Measurements from ENCODE around the gene MYADML2.

MYADML2 gene

GRCh38 chr17:81939218-81939617 is 7.8 kb downstream of the MYADML2 start:
- no peak for DNase-seq

GRCh38 chr17:81935709-81936084 is 11.3 kb downstream of the MYADML2 start:
- no peak for DNase-seq

- DNase-seq: no peak
These were observed 12.0 kb downstream of the MYADML2 start for GRCh38 chr17:81934850-81935708.

DNA sequence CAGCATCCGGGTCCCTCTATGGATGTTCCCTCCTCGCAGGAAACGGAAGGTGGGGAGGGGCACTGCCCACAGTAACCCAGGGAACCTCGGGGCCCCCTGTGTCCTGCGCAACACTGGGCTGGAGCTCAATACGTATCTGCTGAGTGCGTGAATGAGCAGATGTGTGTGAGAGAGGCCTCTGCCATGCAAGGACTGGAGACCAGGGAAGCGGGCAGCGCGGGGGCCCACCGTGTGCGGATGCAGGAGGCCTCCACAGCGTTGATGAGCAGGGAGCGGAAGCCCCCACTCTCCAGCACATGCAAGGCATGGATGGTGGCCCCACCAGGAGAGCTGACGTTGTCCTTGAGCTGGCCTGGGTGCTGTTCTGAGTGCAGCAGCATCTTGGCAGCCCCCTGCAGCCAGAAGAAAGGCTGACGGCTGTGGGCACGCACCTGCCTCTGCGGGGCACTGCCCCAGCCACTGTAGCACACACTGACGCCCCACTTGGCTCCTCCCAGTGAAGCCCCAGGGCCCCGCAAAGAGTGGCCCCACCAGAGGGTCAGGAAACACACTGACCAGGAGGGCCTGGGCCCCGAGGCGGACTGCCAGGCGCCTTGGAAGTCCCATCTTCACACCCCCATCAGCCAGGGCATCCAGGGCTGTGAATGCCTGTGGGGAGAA is 12.8 kb downstream of the MYADML2 start:
- no peak for DNase-seq

GRCh38 chr17:81933178-81933699 is 13.8 kb downstream of the MYADML2 start:
- no peak for DNase-seq

- no peak for DNase-seq
These were observed 14.6 kb downstream of the MYADML2 start for GRCh38 chr17:81932333-81932983.

GRCh38 chr17:81931557-81932332 is 15.3 kb downstream of the MYADML2 start:
- no peak for DNase-seq

DNA sequence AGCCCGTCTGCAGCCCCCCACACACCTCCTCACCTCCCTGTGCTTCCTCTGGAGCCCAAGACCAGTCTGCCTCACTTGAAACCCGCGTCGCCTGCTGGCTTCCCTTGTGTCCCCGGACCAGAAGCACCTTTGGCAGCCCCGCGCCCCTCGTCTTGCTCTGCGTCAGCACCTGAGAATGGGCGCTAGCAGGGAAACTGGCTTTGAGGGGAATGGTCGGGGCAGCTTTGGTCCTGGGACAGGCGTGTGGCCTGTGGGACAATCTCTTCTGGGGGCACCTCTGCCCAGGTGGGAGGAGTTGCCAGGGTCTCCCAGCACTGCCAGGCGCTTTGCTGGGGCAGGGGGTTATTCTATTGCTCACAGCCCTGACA is 15.9 kb downstream of the MYADML2 start:
- DNase-seq: no peak

- DNase-seq: no peak
These were observed 16.6 kb downstream of the MYADML2 start for GRCh38 chr17:81930142-81931125.

- no peak for DNase-seq
These were observed 17.5 kb downstream of the MYADML2 start for GRCh38 chr17:81929253-81930141.

- DNase-seq: peak; percentile 33
These were observed 18.3 kb downstream of the MYADML2 start for GRCh38 chr17:81928544-81929252.

DNA sequence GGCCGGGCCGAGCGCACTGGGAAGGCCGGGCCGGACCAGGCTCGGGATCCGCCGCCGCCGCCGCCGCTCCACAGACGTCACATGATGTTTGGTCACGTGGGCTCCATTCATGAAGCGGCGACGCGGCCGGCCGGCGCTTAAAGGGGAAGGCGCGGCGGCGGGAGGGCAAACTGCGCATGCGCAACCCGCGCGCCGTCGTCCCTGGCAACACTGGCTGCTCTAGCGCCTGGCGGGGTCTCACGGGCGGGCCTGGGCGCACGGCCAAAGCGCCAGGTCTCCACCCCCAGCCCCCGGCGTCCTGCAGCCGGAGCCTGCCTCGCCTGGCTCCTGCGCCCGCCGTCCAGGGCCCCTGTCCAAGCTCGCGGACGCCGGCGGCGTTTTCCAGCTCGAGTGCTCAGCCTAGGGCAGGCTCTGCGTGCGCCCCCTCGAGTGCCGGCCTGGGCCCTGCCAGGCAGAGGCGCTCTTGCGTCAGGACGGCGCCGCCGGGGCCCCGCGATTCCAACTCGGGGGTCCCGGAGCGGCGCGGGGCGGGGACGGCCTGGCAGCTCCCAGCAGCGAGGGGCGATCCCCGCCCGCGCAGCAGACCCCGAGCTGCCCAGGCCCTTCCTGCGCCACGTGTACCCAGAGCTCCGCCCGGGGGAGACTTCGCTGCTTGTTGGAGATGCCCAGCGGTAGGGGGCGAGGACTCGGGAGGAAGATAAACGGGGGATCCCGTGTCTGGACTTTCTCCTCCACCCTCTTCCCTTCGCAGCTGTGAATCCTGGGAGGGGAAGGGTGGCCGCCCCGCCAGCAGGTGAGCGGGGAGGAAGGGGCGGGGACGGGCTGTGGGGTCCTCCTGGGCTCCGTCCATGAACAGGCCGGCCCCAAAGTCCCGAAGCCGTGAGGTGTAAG is 19.1 kb downstream of the MYADML2 start, which contains the start of gene MAFG:
TSS of gene MAFG (minus strand) at position 83 of the 891 bp plus-strand sequence. CDS start 4,550 bp downstream, outside the sequence.
- DNase-seq: peak; percentile 96

DNA sequence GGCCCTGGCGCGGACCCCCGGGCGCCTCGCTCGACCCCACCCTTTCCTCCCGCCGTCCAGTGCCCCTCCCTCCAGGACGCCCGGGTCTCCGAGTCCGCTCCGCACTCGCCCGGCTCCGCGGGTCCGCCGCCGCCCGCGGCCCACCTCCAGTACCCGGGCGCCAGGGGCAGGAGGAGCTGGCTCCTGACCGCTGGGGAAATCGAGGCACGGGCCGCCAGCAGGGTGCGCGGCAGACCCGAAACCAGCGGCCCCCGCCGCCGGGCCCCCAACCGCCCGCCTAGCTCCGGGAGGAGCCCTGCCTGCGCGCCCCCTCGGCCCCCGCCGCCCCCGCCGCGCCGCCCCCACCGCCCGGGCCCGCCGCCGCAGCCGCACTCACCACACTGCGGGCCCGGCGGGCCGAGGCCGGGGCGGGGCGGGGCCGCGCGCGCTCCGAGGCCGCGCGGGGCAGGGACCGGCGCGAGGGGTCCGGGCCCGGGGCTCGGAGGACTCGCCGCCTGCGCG is 19.8 kb downstream of the MYADML2 start:
- no peak for DNase-seq

- DNase-seq: peak; percentile 82
These were observed 20.4 kb downstream of the MYADML2 start for GRCh38 chr17:81926451-81927151.

- DNase-seq: no peak
These were observed 21.1 kb downstream of the MYADML2 start for GRCh38 chr17:81925860-81926450.

GRCh38 chr17:81924557-81925532 is 22.2 kb downstream of the MYADML2 start:
- DNase-seq: no peak
